ENCODE data around the gene PLK3. TPM values are rescaled to one million over a fixed set of nuclear protein-coding genes. Genes with fewer than 3 reads are reported as not detected.
A peak's percentile ranks its signal among the peaks of the same experiment; 100 is the strongest.
"Not testable (repeated sequence)": the region's sequence is repeated elsewhere in the genome, so short reads cannot be mapped to it uniquely, and the experiment has no call there.

The PLK3 gene
- total RNA-seq, 1 experiment from 2014 or later: 9.5 TPM

DNA sequence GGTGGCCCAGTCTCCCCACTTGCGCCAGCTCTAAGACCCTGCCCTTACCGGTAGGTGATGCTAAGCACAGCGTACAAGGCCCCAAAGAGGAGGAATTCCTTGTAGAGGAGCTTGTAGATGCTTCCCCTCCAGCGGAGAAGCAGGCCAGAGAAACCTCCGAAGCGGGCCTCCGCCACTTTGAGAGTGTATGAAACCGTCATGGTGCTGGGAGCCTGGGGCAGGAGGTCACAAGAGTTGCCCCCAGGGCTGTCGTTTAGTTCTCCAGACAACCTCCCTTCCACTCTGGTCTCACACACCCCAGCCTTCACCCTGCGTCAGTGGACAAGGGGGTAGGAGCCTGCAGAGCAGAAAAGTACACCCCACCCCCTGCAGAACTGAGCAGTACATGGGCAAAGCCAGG, 12.7 kb upstream of the PLK3 start:
- DNase-seq (ENCODE audit: low read depth): no peak

- no peak for DNase-seq (ENCODE audit: low read depth)
Observed at GRCh38 chr1:44788120-44788860, 11.9 kb upstream of the PLK3 start, which contains the start of gene BEST4. Gene BEST4, minus strand, starts transcription at chr1:44788170. Its CDS starts 465 bp downstream, at chr1:44787705.

DNA sequence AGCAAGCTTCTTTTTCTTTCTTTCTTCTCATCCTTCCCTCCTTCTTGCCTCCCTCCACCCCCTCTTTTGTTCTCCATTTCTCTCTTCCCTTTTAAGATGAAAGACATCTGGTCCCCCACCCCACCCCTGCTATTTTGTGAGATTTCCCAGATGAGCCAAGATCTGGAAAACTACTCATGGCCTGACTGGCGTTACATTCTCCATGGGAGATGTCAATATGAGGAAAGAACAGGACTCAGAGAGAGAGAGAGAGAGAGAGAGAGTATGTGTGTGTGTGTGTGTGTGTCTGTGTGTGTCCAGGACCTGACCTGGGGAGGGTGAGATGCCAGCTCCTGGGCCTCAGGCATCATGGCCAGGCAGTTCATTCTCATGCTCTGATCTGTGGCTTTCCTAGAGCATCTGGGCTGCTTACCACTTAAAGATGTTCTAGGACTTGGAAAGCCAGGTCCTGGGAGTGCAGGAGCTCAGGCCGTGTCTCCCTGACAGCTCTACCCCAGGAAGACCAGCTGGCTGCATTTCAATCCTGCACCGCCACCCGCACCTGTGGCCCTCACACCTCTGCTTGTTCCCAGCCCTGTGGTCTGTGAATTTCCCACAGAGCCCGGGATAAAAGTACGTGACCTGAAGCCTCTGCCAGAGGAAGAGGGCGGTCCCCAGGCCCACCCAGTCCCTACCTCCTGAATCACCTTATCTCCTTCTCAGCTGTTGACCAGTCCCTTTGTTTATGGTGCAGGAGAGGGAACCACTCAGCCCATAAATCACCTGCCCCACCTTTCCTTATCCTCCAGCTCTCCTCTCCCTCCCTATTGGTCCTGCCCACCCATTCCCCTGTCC, 9.0 kb upstream of the PLK3 start:
- DNase-seq (ENCODE audit: low read depth): no peak

- DNase-seq (ENCODE audit: low read depth): no peak
Observed at GRCh38 chr1:44792736-44793502, 7.3 kb upstream of the PLK3 start.

DNA sequence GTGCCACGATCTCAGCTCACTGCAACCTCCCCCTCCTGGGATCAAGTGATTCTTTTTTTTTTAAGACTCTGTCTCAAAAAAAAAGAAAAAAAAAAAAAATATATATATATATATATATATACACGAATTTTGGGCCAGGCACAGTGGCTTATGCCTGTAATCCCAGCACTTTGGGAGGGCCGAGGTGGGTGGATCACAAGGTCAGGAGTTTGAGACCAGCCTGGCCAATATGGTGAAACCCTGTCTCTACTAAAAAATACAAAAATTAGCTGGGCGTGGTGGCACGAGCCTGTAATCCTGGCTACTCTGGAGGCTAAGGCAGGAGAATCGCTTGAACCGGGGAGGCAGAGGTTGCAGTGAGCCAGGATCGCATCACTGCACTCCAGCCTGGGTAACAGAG, 2.3 kb upstream of the PLK3 start:
- DNase-seq (ENCODE audit: low read depth): not testable (repeated sequence)

DNA sequence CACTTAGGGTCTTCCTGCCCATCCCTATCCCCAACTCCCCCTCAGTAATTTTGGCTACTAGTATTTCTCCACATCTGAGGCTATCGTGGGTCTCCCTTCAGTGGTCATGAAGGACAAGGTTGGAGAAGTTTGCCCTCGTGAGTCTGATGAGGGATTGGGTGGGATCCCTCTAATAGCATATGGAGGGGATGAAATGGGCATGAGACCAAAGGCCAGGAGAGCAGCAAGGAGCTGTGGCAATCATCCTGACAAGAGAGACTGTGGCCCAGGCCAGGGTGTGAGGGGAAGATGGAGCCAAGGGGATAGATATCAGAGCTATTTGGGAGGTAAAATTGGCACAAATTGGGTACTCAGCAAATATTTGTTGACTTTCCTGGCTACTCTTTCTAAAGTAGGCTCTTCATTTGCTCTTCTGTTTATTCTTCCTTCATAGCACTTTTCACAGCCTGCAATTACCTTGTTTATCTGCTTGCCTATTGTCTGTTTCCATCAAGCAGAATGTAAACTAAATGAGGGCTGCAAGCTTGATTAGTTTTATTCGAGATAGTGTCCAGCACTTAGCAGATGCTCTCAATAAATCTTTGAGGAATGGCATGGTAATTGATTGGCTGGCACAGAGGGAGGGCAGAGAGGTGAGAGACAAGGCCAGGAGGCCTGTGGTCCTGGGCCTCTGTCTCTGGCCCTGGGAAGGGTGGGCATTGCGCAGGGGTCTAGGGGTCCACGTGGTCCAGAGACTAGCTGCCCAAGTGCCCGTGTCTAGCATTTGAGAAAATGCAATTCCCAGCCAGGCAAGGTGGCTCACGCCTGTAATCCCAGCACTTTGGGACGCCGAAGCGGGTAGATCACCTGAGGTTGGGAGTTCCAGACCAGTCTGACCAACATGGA, 1.5 kb upstream of the PLK3 start:
- no peak for DNase-seq (ENCODE audit: low read depth)

- DNase-seq (ENCODE audit: low read depth): no peak
Observed at GRCh38 chr1:44801491-44802305, 1.5 kb downstream of the PLK3 start.

GRCh38 chr1:44802306-44803061, 2.3 kb downstream of the PLK3 start:
- DNase-seq (ENCODE audit: low read depth): no peak

DNA sequence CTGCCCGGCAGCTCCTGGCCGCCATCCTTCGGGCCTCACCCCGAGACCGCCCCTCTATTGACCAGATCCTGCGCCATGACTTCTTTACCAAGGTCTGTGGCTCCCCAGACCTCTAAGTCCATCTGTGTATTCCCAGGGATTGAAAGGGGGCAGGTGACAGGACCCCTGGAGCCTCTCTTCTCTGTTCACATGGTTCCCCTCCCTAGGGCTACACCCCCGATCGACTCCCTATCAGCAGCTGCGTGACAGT, 2.8 kb downstream of the PLK3 start:
- DNase-seq (ENCODE audit: low read depth): no peak

GRCh38 chr1:44803312-44804095, 3.3 kb downstream of the PLK3 start:
- DNase-seq (ENCODE audit: low read depth): peak; percentile 60

GRCh38 chr1:44805311-44806024, 5.3 kb downstream of the PLK3 start:
- no peak for DNase-seq (ENCODE audit: low read depth)

GRCh38 chr1:44806025-44806703, 6.0 kb downstream of the PLK3 start:
- DNase-seq (ENCODE audit: low read depth): no peak

GRCh38 chr1:44806704-44807363, 6.7 kb downstream of the PLK3 start, which contains the start of gene DYNLT4:
Gene DYNLT4, minus strand, starts transcription at chr1:44807351. Its CDS starts 683 bp downstream, at chr1:44806668.
- DNase-seq (ENCODE audit: low read depth): no peak

GRCh38 chr1:44807364-44808062, 7.3 kb downstream of the PLK3 start:
- DNase-seq (ENCODE audit: low read depth): peak; percentile 100

GRCh38 chr1:44808063-44808937, 8.1 kb downstream of the PLK3 start, which contains the start of gene BTBD19:
Gene BTBD19, plus strand, starts transcription at chr1:44808523. Its CDS starts 298 bp downstream, at chr1:44808821.
- DNase-seq (ENCODE audit: low read depth): peak; percentile 92
